Stomach (tissue), 4 donors: ENCODE results near the gene SPHK2.

ENCODE experiments used
- CTCF ChIP-seq, 7 experiments: fragments of 450-650 bp in 4 of 7; fragments of 200-600 bp in 3 of 7; sonication (generic) in 3 of 7; IDR thresholded peaks; one replicate each; pipeline ENCODE4 v1.5.1; 2016 to 2019; ENCODE audit warnings: antibody characterized with exemption in 7 of 7, control low read depth in 2 of 7, mild to moderate bottlenecking in 1 of 7
- EP300 ChIP-seq: sonication (generic); formaldehyde crosslinking; IDR thresholded peaks from one replicate; pipeline ENCODE4 v1.6.1; 2017; ENCODE audit warnings: antibody characterized with exemption
- POLR2A ChIP-seq, 4 donors: fragments of 450-650 bp; IDR thresholded peaks; one replicate each; pipeline ENCODE4 v1.6.1; 2016; ENCODE audit warnings: antibody characterized with exemption in 4 of 4, control low read depth in 2 of 4, mild to moderate bottlenecking in 1 of 4, moderate library complexity in 1 of 4
- POLR2AphosphoS5 ChIP-seq, 3 donors: sonication (generic); formaldehyde crosslinking; IDR thresholded peaks; one replicate each; pipeline ENCODE4 v1.6.1; 2016; ENCODE audit warnings: antibody characterized with exemption in 3 of 3

GRCh38 chr19:48629297-48629598 is 9.9 kb downstream of the SPHK2 start:
- TF ChIP-seq CTCF (IDR thresholded peaks at IDR 0.05) = no peak
- TF ChIP-seq POLR2A (IDR thresholded peaks at IDR 0.05) = no peak
- TF ChIP-seq POLR2AphosphoS5 (IDR thresholded peaks at IDR 0.05) = no peak
- no peak for TF ChIP-seq EP300
